Subcutaneous adipose tissue (tissue), 4 donors: Measurements from ENCODE around the gene NCLN. TPM values are rescaled to one million over a fixed set of nuclear protein-coding genes. Genes with fewer than 3 reads are reported as not detected.

ENCODE experiments used
- CTCF ChIP-seq: fragments of 450-650 bp; IDR thresholded peaks from one replicate; pipeline ENCODE4 v1.5.1; 2016; ENCODE audit warnings: low read depth, mild to moderate bottlenecking, control low read depth, antibody characterized with exemption, moderate library complexity
- total RNA-seq, 4 donors: library from RNA; depleted of rRNA; stranded (reverse); fragments of >200 nt; gene quantifications; one replicate each; pipeline ENCODE4 v1.1.0, GENCODE V29; 2016

Gene NCLN
- total RNA-seq, 4 donors from 2014 or later: 20.0 to 34.9 (median 24.5) TPM

- no peak for TF ChIP-seq CTCF
Measured at GRCh38 chr19:3233831-3234230, 48.1 kb downstream of the NCLN start.

- no peak for TF ChIP-seq CTCF
Measured at GRCh38 chr19:3234800-3235199, 49.1 kb downstream of the NCLN start.

GRCh38 chr19:3236272-3236671, 50.5 kb downstream of the NCLN start:
- no peak for TF ChIP-seq CTCF

GRCh38 chr19:3238066-3238561, 52.4 kb downstream of the NCLN start:
- no peak for TF ChIP-seq CTCF

- no peak for TF ChIP-seq CTCF
Measured at GRCh38 chr19:3239367-3239766, 53.6 kb downstream of the NCLN start.

- no peak for TF ChIP-seq CTCF
Measured at GRCh38 chr19:3243819-3244700, 58.3 kb downstream of the NCLN start.

- TF ChIP-seq CTCF: no peak
Measured at GRCh38 chr19:3245050-3245449, 59.3 kb downstream of the NCLN start.
